Measurements from ENCODE around the gene ODR4. TPM values are rescaled to one million over a fixed set of nuclear protein-coding genes. Genes with fewer than 3 reads are reported as not detected.
A peak's percentile ranks its signal among the peaks of the same experiment; 100 is the strongest.

Gene ODR4
- total RNA-seq, 2 experiments from 2014 or later: 21.3 to 24.5 TPM

DNA sequence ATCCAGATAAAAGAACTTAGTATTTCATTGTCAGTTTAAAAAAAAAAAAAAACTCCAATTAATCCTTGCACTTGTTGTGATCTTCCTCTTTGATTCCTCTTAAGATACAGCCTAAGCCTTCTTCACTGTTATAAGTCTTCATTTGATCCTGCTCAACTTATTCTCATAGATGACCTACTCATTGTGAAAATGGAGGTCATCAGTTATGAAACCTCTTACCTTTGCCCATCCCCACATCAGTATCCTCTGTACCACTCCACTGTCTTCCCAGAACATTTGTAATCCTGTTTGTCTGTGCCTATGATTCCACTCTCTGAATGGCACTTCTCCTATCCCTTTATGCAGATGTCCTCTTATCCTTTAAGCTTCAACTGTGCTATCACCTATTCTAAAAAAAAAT is 28.0 kb downstream of the ODR4 start:
- Mint-ChIP-seq H3K4me1 (ENCODE audit: low read depth) (no peaks in the 10 kb centered on the region), H3K27ac (no peak overlapping the region), H3K27me3 (no peaks in the 10 kb centered on the region), H3K4me3 (no peak overlapping the region), H3K9me3 (no peaks in the 10 kb centered on the region), H3K36me3 (ENCODE audit: low read depth) (peaks cover 79% of the 10 kb centered on the region)
- Histone ChIP-seq H3K27me3 (ENCODE audit: control insufficient read depth in 1 of 2, insufficient read depth in 2 of 2, low read length in 2 of 2) (no peaks in the 10 kb centered on the region), H3K9me3 (ENCODE audit: control insufficient read depth in 1 of 2, insufficient read depth in 1 of 2, low read length in 2 of 2) (no peaks in the 10 kb centered on the region), H3K4me3 (ENCODE audit: low read length) (no peak overlapping the region), H3K27ac (ENCODE audit: low read depth in 1 of 2, low read length in 2 of 2) (no peak overlapping the region), H3K36me3 (ENCODE audit: insufficient read depth, low read length) (peaks cover 45% of the 10 kb centered on the region), H3K4me1 (ENCODE audit: insufficient read depth, low read length) (no peaks in the 10 kb centered on the region)
- TF ChIP-seq CTCF (IDR thresholded peaks at IDR 0.05): no peak
- intact Hi-C loops (cut with DNase I, micrococcal nuclease): loop anchor here in 1 of 2 experiments (10.0 kb wide), 1 partner anchor 581 kb away; no protein-coding TSS in a partner anchor
- ChIA-PET POLR2A (no interaction called here), CTCF (interaction anchor here (0.9 to 1.2 kb wide), 3 partner anchors 15 to 28 kb away, joined by 3 to 7 read pairs (median 5); partner anchors contain the start of genes ODR4 and TPR)
- ATAC-seq (ENCODE audit: poor library complexity) (no peak), DNase-seq (no peak)

DNA sequence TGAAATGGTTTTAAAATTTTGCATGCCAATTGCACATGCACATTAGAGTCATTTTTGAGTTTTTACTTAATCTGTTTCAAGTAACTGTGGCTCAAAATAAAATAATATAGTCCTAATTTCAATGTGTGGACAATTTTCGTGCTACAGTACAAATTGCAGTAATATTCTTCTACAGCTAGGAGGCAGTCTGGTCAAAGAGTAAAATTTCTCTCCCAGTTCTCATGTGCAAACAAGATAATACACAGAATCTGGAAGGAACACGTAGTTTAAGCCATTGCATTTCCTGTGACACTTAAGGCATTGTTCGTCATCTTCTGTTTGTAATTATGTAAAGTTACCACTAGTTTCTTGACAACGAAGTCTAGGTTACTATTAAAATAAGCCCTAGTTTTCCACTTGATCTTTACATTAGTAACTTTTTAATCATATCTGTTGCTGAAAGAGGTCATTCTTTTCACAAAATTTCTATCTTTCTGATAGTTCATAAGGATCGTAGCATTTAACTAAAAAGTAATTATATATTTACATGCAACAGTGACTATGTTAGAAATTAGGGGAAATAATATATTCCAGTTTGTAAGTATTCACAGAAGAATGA is 28.9 kb downstream of the ODR4 start:
- peak; percentile 83 for TF ChIP-seq CTCF (IDR thresholded peaks at IDR 0.05)

GRCh38 chr1:186409091-186409490 is 33.5 kb downstream of the ODR4 start:
- no peaks in the 10 kb centered on the region for H3K9me3 Mint-ChIP-seq
- H3K27ac ChIP-seq (ENCODE audit: low read depth in 1 of 2, low read length in 2 of 2): no peak overlapping the region
- intact Hi-C loops (cut with DNase I, micrococcal nuclease): loop anchor here in 1 of 2 experiments (10.0 kb wide), 1 partner anchor 576 kb away; no protein-coding TSS in a partner anchor
- H3K4me3 ChIP-seq (ENCODE audit: low read length): no peak overlapping the region
- peaks cover 72% of the 10 kb centered on the region for H3K36me3 Mint-ChIP-seq (ENCODE audit: low read depth)
- ChIA-PET CTCF (no interaction called here), POLR2A (no interaction called here)
- no peaks in the 10 kb centered on the region for H3K4me1 Mint-ChIP-seq (ENCODE audit: low read depth)
- TF ChIP-seq CTCF (IDR thresholded peaks at IDR 0.05): no peak
- H3K9me3 ChIP-seq (ENCODE audit: control insufficient read depth in 1 of 2, insufficient read depth in 1 of 2, low read length in 2 of 2): no peaks in the 10 kb centered on the region
- H3K36me3 ChIP-seq (ENCODE audit: insufficient read depth, low read length): peaks cover 45% of the 10 kb centered on the region
- no peaks in the 10 kb centered on the region for H3K4me1 ChIP-seq (ENCODE audit: insufficient read depth, low read length)
- no peak overlapping the region for H3K4me3 Mint-ChIP-seq
- H3K27ac Mint-ChIP-seq: no peak overlapping the region
- H3K27me3 Mint-ChIP-seq: no peaks in the 10 kb centered on the region
- no peaks in the 10 kb centered on the region for H3K27me3 ChIP-seq (ENCODE audit: control insufficient read depth in 1 of 2, insufficient read depth in 2 of 2, low read length in 2 of 2)
- DNase-seq: peak in 2 of 14 experiments; percentile 5 to 10
- ATAC-seq (ENCODE audit: poor library complexity): no peak

More for the DNA sequence above, 28.9 kb downstream of the ODR4 start:
- Histone ChIP-seq H3K4me3 (ENCODE audit: low read length) (no peak overlapping the region), H3K27me3 (ENCODE audit: control insufficient read depth in 1 of 2, insufficient read depth in 2 of 2, low read length in 2 of 2) (no peaks in the 10 kb centered on the region), H3K4me1 (ENCODE audit: insufficient read depth, low read length) (no peaks in the 10 kb centered on the region), H3K9me3 (ENCODE audit: control insufficient read depth in 1 of 2, insufficient read depth in 1 of 2, low read length in 2 of 2) (no peaks in the 10 kb centered on the region), H3K36me3 (ENCODE audit: insufficient read depth, low read length) (peaks cover 45% of the 10 kb centered on the region), H3K27ac (ENCODE audit: low read depth in 1 of 2, low read length in 2 of 2) (no peak overlapping the region)
- ChIA-PET CTCF (interaction anchor here (0.9 to 1.2 kb wide), 4 partner anchors 11 to 29 kb away, joined by 3 to 7 read pairs (median 4); partner anchors contain the start of genes ODR4 and TPR), POLR2A (no interaction called here)
- Mint-ChIP-seq H3K4me1 (ENCODE audit: low read depth) (no peaks in the 10 kb centered on the region), H3K36me3 (ENCODE audit: low read depth) (peaks cover 80% of the 10 kb centered on the region), H3K4me3 (no peak overlapping the region), H3K27ac (peak overlapping the region; percentile 78), H3K9me3 (no peaks in the 10 kb centered on the region), H3K27me3 (no peaks in the 10 kb centered on the region)
- DNase-seq (peak in 3 of 14 experiments; percentile 63 to 64 (median 63)), ATAC-seq (ENCODE audit: poor library complexity) (peak; percentile 92)
- intact Hi-C loops (cut with DNase I, micrococcal nuclease): loop anchor here in 1 of 2 experiments (10.0 kb wide), 1 partner anchor 580 kb away; no protein-coding TSS in a partner anchor

Measured in CD4-positive, alpha-beta T cell (primary cell).